WTC11 (cell line): ENCODE data around the gene NPAS1. TPM values are rescaled to one million over a fixed set of nuclear protein-coding genes. Genes with fewer than 3 reads are reported as not detected.

Experiments
- ATAC-seq: fragments of 200-7000 bp; cut with Tn5 transposase; 2 replicates; pipeline ENCODE4 v1.10.0; 2021; ENCODE audit warnings: mild to moderate bottlenecking, moderate library complexity
- CTCF ChIA-PET: fragments of 300-600 bp; sonication (Branson Sonifier 250); formaldehyde crosslinking; loops from one replicate; lab custom pipeline; 2021; ENCODE audit warnings: antibody characterized with exemption; lab: Charles Lee
- POLR2A ChIA-PET: fragments of 350-600 bp; sonication (Branson Sonifier 250); formaldehyde crosslinking; loops from one replicate; lab custom pipeline; 2021; ENCODE audit warnings: antibody characterized with exemption; lab: Charles Lee
- DNase-seq: peaks from one replicate; pipeline ENCODE4 v3.0.0; 2021; ENCODE audit warnings: low spot score
- H3K27ac Mint-ChIP-seq: 2 replicates; pipeline ENCODE4 v1.8.0; 2021; ENCODE audit warnings: mixed read lengths
- H3K27me3 Mint-ChIP-seq: 2 replicates; pipeline ENCODE4 v1.8.0; 2021; ENCODE audit warnings: low read depth, mild to moderate bottlenecking, moderate library complexity, mixed read lengths
- H3K36me3 Mint-ChIP-seq: 2 replicates; pipeline ENCODE4 v1.8.0; 2021; ENCODE audit warnings: mixed read lengths
- H3K4me1 Mint-ChIP-seq: 2 replicates; pipeline ENCODE4 v1.8.0; 2022; ENCODE audit warnings: mixed read lengths
- H3K4me3 Mint-ChIP-seq: 2 replicates; pipeline ENCODE4 v1.8.0; 2021; ENCODE audit warnings: mild to moderate bottlenecking, moderate library complexity, mixed read lengths
- H3K9me3 Mint-ChIP-seq: 2 replicates; pipeline ENCODE4 v1.8.0; 2021; ENCODE audit warnings: mixed read lengths
- ATF1 ChIP-seq: sonication (generic); formaldehyde crosslinking; IDR thresholded peaks from 2 replicates; pipeline ENCODE4 v1.8.1; 2023; ENCODE audit warnings: mild to moderate bottlenecking, moderate library complexity, missing genetic modification reagents
- ATF2 ChIP-seq: sonication (generic); formaldehyde crosslinking; IDR thresholded peaks from 2 replicates; pipeline ENCODE4 v1.8.1; 2022; ENCODE audit warnings: low read depth, missing genetic modification reagents, borderline replicate concordance
- ESRRA ChIP-seq: sonication (generic); formaldehyde crosslinking; IDR thresholded peaks from 2 replicates; pipeline ENCODE4 v1.8.1; 2022; ENCODE audit warnings: mild to moderate bottlenecking, missing genetic modification reagents, borderline replicate concordance
- FOXJ3 ChIP-seq: sonication (generic); formaldehyde crosslinking; IDR thresholded peaks from 2 replicates; pipeline ENCODE4 v1.9.0; 2021; ENCODE audit warnings: missing genetic modification reagents, mild to moderate bottlenecking, borderline replicate concordance
- GTF2I ChIP-seq: fragments of 250-450 bp; sonication (Bioruptor Pico); conservative IDR thresholded peaks from 2 replicates; pipeline ENCODE4 v1.4.0; 2021; ENCODE audit warnings: mild to moderate bottlenecking
- HMGXB4 ChIP-seq: sonication (generic); formaldehyde crosslinking; IDR thresholded peaks from 2 replicates; pipeline ENCODE4 v1.8.1; 2023; ENCODE audit warnings: mild to moderate bottlenecking, moderate library complexity, missing genetic modification reagents
- OVOL2 ChIP-seq: fragments of 250-450 bp; sonication (Bioruptor Pico); IDR thresholded peaks from 2 replicates; pipeline ENCODE4 v1.9.0; 2021; ENCODE audit warnings: mild to moderate bottlenecking, borderline replicate concordance
- RORB ChIP-seq: fragments of 250-450 bp; sonication (Bioruptor Pico); IDR thresholded peaks from 2 replicates; pipeline ENCODE4 v1.9.0; 2021; ENCODE audit warnings: mild to moderate bottlenecking
- SMAD3 ChIP-seq: sonication (generic); formaldehyde crosslinking; IDR thresholded peaks from 2 replicates; pipeline ENCODE4 v1.8.0; 2022; ENCODE audit warnings: missing genetic modification reagents, mild to moderate bottlenecking, borderline replicate concordance
- STAT6 ChIP-seq: sonication (generic); formaldehyde crosslinking; conservative IDR thresholded peaks from 2 replicates; pipeline ENCODE4 v1.8.1; 2023; ENCODE audit warnings: mild to moderate bottlenecking, low read depth, missing genetic modification reagents, moderate library complexity
- TEAD1 ChIP-seq: sonication (generic); formaldehyde crosslinking; IDR thresholded peaks from 2 replicates; pipeline ENCODE4 v1.8.0; 2022; ENCODE audit warnings: mild to moderate bottlenecking, missing genetic modification reagents
- ZNF121 ChIP-seq: sonication (generic); formaldehyde crosslinking; IDR thresholded peaks from 2 replicates; pipeline ENCODE4 v1.8.0; 2023; ENCODE audit warnings: missing genetic modification reagents
- ZNF232 ChIP-seq: sonication (generic); formaldehyde crosslinking; IDR thresholded peaks from 2 replicates; pipeline ENCODE4 v1.8.0; 2022; ENCODE audit warnings: mild to moderate bottlenecking, missing genetic modification reagents
- ZNF281 ChIP-seq: sonication (generic); formaldehyde crosslinking; IDR thresholded peaks from 2 replicates; pipeline ENCODE4 v1.8.0; 2023; ENCODE audit warnings: mild to moderate bottlenecking, missing genetic modification reagents
- ZNF317 ChIP-seq: sonication (generic); formaldehyde crosslinking; IDR thresholded peaks from 2 replicates; pipeline ENCODE4 v1.8.1; 2023; ENCODE audit warnings: low read depth, mild to moderate bottlenecking, moderate library complexity, missing genetic modification reagents, borderline replicate concordance
- ZNF425 ChIP-seq: fragments of 250-450 bp; sonication (Bioruptor Pico); conservative IDR thresholded peaks from 2 replicates; pipeline ENCODE4 v1.9.0; 2021; ENCODE audit warnings: mild to moderate bottlenecking
- ZSCAN18 ChIP-seq: fragments of 250-450 bp; sonication (Bioruptor Pico); IDR thresholded peaks from 2 replicates; pipeline ENCODE4 v2.1.2; 2022; ENCODE audit warnings: mild to moderate bottlenecking, moderate library complexity
- total RNA-seq: library from RNA; stranded (reverse); gene quantifications from 3 replicates; pipeline ENCODE4 v1.2.3, GENCODE V29; 2021

The NPAS1 gene
- total RNA-seq, 1 experiment from 2014 or later = 6.8 TPM

GRCh38 chr19:47000373-47000772 lies 19.3 kb upstream of the NPAS1 start:
- no peak for ATAC-seq
- H3K36me3 Mint-ChIP-seq = peaks cover 43% of the 10 kb centered on the region
- H3K27me3 Mint-ChIP-seq = no peaks in the 10 kb centered on the region
- TF ChIP-seq SMAD3 (CRISPR knock-in tag) = no peak
- no peak for TF ChIP-seq STAT6 (CRISPR knock-in tag)
- TF ChIP-seq OVOL2 (CRISPR knock-in tag) = no peak
- TF ChIP-seq ZNF317 (CRISPR knock-in tag) = peak; percentile 87
- no peak for TF ChIP-seq HMGXB4 (CRISPR knock-in tag)
- no peak for TF ChIP-seq TEAD1 (CRISPR knock-in tag)
- TF ChIP-seq GTF2I = no peak
- TF ChIP-seq ESRRA (CRISPR knock-in tag) = no peak
- TF ChIP-seq, all 79 proteins: peak for 1
- ChIA-PET CTCF (interaction anchor here (3.0 kb wide), 1 partner anchor 12 kb away, joined by 29 read pairs; no protein-coding TSS in a partner anchor), POLR2A (no interaction called here)
- Mint-ChIP-seq H3K4me1 (peaks cover 16% of the 10 kb centered on the region), H3K4me3 (no peak overlapping the region), H3K9me3 (no peaks in the 10 kb centered on the region), H3K27ac (no peak overlapping the region)
- DNase-seq = no peak

GRCh38 chr19:47001584-47001983 lies 18.1 kb upstream of the NPAS1 start:
- DNase-seq (no peak), ATAC-seq (no peak)
- H3K4me1 Mint-ChIP-seq = peaks cover 21% of the 10 kb centered on the region
- H3K27me3 Mint-ChIP-seq = no peaks in the 10 kb centered on the region
- no peak overlapping the region for H3K27ac Mint-ChIP-seq
- ChIA-PET POLR2A (no interaction called here), CTCF (interaction anchor here (0.7 to 5.7 kb wide), 11 partner anchors 10 to 172 kb away, joined by 3 to 35 read pairs (median 5); partner anchors contain the start of gene NPAS1)
- peaks cover 42% of the 10 kb centered on the region for H3K36me3 Mint-ChIP-seq
- TF ChIP-seq ATF1 (CRISPR knock-in tag) (no peak), ZSCAN18 (CRISPR knock-in tag) (no peak), FOXJ3 (CRISPR knock-in tag) (no peak), ATF2 (CRISPR knock-in tag) (no peak), RORB (no peak), TEAD1 (CRISPR knock-in tag) (no peak), ZNF232 (CRISPR knock-in tag) (no peak), ZNF121 (CRISPR knock-in tag) (no peak), SMAD3 (CRISPR knock-in tag) (no peak), ZNF425 (CRISPR knock-in tag) (no peak), ZNF281 (CRISPR knock-in tag) (no peak)
- TF ChIP-seq, all 79 proteins: peak for 0
- H3K9me3 Mint-ChIP-seq = peaks cover 3% of the 10 kb centered on the region; the same call in 1 of the 2 replicates
- no peak overlapping the region for H3K4me3 Mint-ChIP-seq
